HepG2 (cell line): Measurements from ENCODE around the gene SDK1. TPM values are rescaled to one million over a fixed set of nuclear protein-coding genes. Genes with fewer than 3 reads are reported as not detected.

Experiments used
- ATAC-seq: fragments of 200-7000 bp; cut with Tn5 transposase; 3 replicates; pipeline ENCODE4 v1.9.1; 2020; ENCODE audit warnings: mild to moderate bottlenecking, moderate library complexity
- BruUV-seq: library from RNA; stranded (reverse); fragments of 400-500 nt; replicated peaks from 2 replicates; lab custom pipeline; 2021; lab: Mats Ljungman, UMichigan
- CTCF ChIA-PET: fragments of 300-600 bp; formaldehyde crosslinking; extraction: SDS; loops from one replicate; lab custom pipeline; 2021; ENCODE audit warnings: low total read pairs, inconsistent platforms, low intra/inter-chr PET ratio; lab: Yijun Ruan, JAX
- POLR2A ChIA-PET: fragments of 350-600 bp; sonication (Branson Sonifier 250); formaldehyde crosslinking; loops from one replicate; lab custom pipeline; 2020; ENCODE audit warnings: antibody characterized with exemption, inconsistent platforms; lab: Yijun Ruan, JAX
- DNase-seq: peaks from one replicate; pipeline ENCODE4 v3.0.0-alpha.2; 2015; ENCODE audit warnings: low spot score
- FAIRE-seq: peaks from 3 replicates; lab custom pipeline; 2011; peaks lifted over from hg19 to GRCh38; lab: Jason Lieb, UNC
- H2AFZ ChIP-seq: one replicate; pipeline ENCODE4 v1.6.1; 2011; ENCODE audit warnings: low read length, inconsistent platforms
- H3K27ac ChIP-seq: fragments of 300-600 bp; 3 replicates; pipeline ENCODE4 v1.8.0; 2011; ENCODE audit warnings: mixed run types, mild to moderate bottlenecking, mixed read lengths, low read length, inconsistent platforms; ENCODE audit not compliant: insufficient read depth; ENCODE audit errors: extremely low read length
- H3K27me3 ChIP-seq, 2 experiments: fragments of 200-600 bp in 1 of 2; 2 replicates in 1 of 2; 3 replicates in 1 of 2; pipeline versions ENCODE4 v1.6.0 to v1.8.0; 2011; ENCODE audit warnings: low read length in 2 of 2, mild to moderate bottlenecking in 2 of 2, moderate library complexity in 2 of 2, inconsistent platforms in 1 of 2; ENCODE audit not compliant: insufficient read depth in 2 of 2, control insufficient read depth in 1 of 2
- H3K36me3 ChIP-seq, 2 experiments: fragments of 200-600 bp in 1 of 2; replicated peaks in 1 of 2; 2 replicates in 1 of 2; 3 replicates in 1 of 2; pipeline versions ENCODE4 v1.5.1 to v1.8.0; 2011; ENCODE audit warnings: low read length in 2 of 2, inconsistent platforms in 1 of 2; ENCODE audit not compliant: insufficient read depth in 2 of 2, control insufficient read depth in 1 of 2
- H3K4me1 ChIP-seq: 2 replicates; pipeline ENCODE4 v1.5.1; 2012; ENCODE audit warnings: low read length, inconsistent platforms; ENCODE audit not compliant: insufficient read depth
- H3K4me2 ChIP-seq: 2 replicates; pipeline ENCODE4 v1.6.0; 2011; ENCODE audit warnings: low read depth, low read length, inconsistent platforms
- H3K4me3 ChIP-seq, 3 experiments: fragments of 200-600 bp in 1 of 3; sonication (generic), shearing (Covaris generic) in 1 of 3; replicated peaks in 1 of 3; 2 replicates each; pipeline ENCODE4 v1.5.1; 2011 to 2016; ENCODE audit warnings: low read length in 3 of 3, inconsistent platforms in 2 of 3, low read depth in 2 of 3, mild to moderate bottlenecking in 2 of 3, control low read depth in 1 of 3, mixed read lengths in 1 of 3; ENCODE audit not compliant: insufficient read depth in 1 of 3
- H3K79me2 ChIP-seq: one replicate; pipeline ENCODE4 v1.6.1; 2011; ENCODE audit warnings: low read length, inconsistent platforms; ENCODE audit not compliant: insufficient read depth
- H3K9ac ChIP-seq: 2 replicates; pipeline ENCODE4 v1.6.0; 2011; ENCODE audit warnings: mild to moderate bottlenecking, low read depth, low read length, inconsistent platforms; ENCODE audit not compliant: insufficient read depth
- H3K9me3 ChIP-seq: 2 replicates; pipeline ENCODE4 v1.5.1; 2012; ENCODE audit warnings: mild to moderate bottlenecking, low read length
- H4K20me1 ChIP-seq: 2 replicates; pipeline ENCODE4 v1.6.0; 2011; ENCODE audit warnings: inconsistent platforms, mild to moderate bottlenecking, low read length, moderate library complexity; ENCODE audit not compliant: insufficient read depth
- RBAK ChIP-seq: sonication (generic); formaldehyde crosslinking; IDR thresholded peaks from 2 replicates; pipeline ENCODE4 v1.5.1; 2020; ENCODE audit warnings: mild to moderate bottlenecking, missing genetic modification reagents
- REL ChIP-seq: sonication (generic); formaldehyde crosslinking; conservative IDR thresholded peaks from 2 replicates; pipeline ENCODE4 v1.8.0; 2022; ENCODE audit warnings: mild to moderate bottlenecking, missing genetic modification reagents, moderate library complexity
- SIX4 ChIP-seq: sonication (generic); formaldehyde crosslinking; IDR thresholded peaks from 2 replicates; pipeline ENCODE4 v1.4.0; 2020; ENCODE audit warnings: missing genetic modification reagents
- SMAD1 ChIP-seq: sonication (generic); formaldehyde crosslinking; IDR thresholded peaks from 2 replicates; pipeline ENCODE4 v1.4.0; 2020; ENCODE audit warnings: missing genetic modification reagents, low read depth, mild to moderate bottlenecking, borderline replicate concordance
- ZBTB4 ChIP-seq: sonication (generic); formaldehyde crosslinking; IDR thresholded peaks from 2 replicates; pipeline ENCODE4 v1.4.0; 2020; ENCODE audit warnings: missing genetic modification reagents, mild to moderate bottlenecking, borderline replicate concordance
- ZFP62 ChIP-seq: sonication (generic); formaldehyde crosslinking; IDR thresholded peaks from 2 replicates; pipeline ENCODE4 v1.4.0; 2020; ENCODE audit warnings: missing genetic modification reagents
- ZNF142 ChIP-seq: sonication (generic); formaldehyde crosslinking; IDR thresholded peaks from 2 replicates; pipeline ENCODE4 v1.4.0; 2020; ENCODE audit warnings: missing genetic modification reagents
- ZNF460 ChIP-seq: sonication (generic); formaldehyde crosslinking; IDR thresholded peaks from 2 replicates; pipeline ENCODE4 v1.5.1; 2020; ENCODE audit warnings: missing genetic modification reagents, mild to moderate bottlenecking, borderline replicate concordance
- ZNF615 ChIP-seq: sonication (generic); formaldehyde crosslinking; IDR thresholded peaks from 2 replicates; pipeline ENCODE4 v1.5.0; 2020; ENCODE audit warnings: mild to moderate bottlenecking, missing genetic modification reagents, borderline replicate concordance
- ZNF644 ChIP-seq: IDR thresholded peaks from 2 replicates; pipeline ENCODE4 v1.6.1; 2016; ENCODE audit warnings: low read depth
- ZNF737 ChIP-seq: sonication (generic); formaldehyde crosslinking; IDR thresholded peaks from 2 replicates; pipeline ENCODE4 v1.5.0; 2020; ENCODE audit warnings: missing genetic modification reagents, mild to moderate bottlenecking, borderline replicate concordance
- ZNF773 ChIP-seq: sonication (generic); formaldehyde crosslinking; IDR thresholded peaks from 2 replicates; pipeline ENCODE4 v1.4.0; 2020; ENCODE audit warnings: missing genetic modification reagents, borderline replicate concordance
- ZNF800 ChIP-seq: sonication (generic); formaldehyde crosslinking; IDR thresholded peaks from 2 replicates; pipeline ENCODE4 v1.4.0; 2020; ENCODE audit warnings: missing genetic modification reagents
- WGBS: methylation state at CpG from one replicate; pipeline ENCODE4 v1.1.6; 2017; ENCODE audit warnings: low lambda C conversion rate; 5-methylcytosine and 5-hydroxymethylcytosine counted together
- in situ Hi-C: cut with HindIII; loops from 2 replicates; pipeline ENCODE4 v1.10.0; 2017; ENCODE audit warnings: low pct_unique_long_range_greater_than_20kb; ENCODE audit not compliant: extremely low pct_ligation_motif_present
- intact Hi-C: fragments of 100-400 bp; cut with micrococcal nuclease; formaldehyde crosslinking; loops from one replicate; pipeline ENCODE4 v1.10.0; 2022; ENCODE audit not compliant: unreplicated experiment
- polyA plus RNA-seq, 8 experiments: library from polyadenylated mRNA; depleted of rRNA in 3 of 8; stranded (reverse) in 7 of 8; unstranded in 1 of 8; fragments of >200 nt; fragmentation: Illumina TruSeq in 4 of 8; extraction: Trizol in 4 of 8; gene quantifications; 2 replicates each; pipeline versions ENCODE4 v1.2.1 to v1.2.3, GENCODE V29; 2011 to 2016; ENCODE audit warnings: low read depth in 4 of 8, missing spikeins in 1 of 8, mixed read lengths in 1 of 8; ENCODE audit not compliant: insufficient read depth in 1 of 8
- total RNA-seq, 5 experiments: library from RNA; depleted of rRNA; stranded (reverse); fragments of >200 nt; fragmentation: Illumina TruSeq; extraction: Trizol; gene quantifications; 2 replicates each; pipeline ENCODE4 v1.2.3, GENCODE V29; 2016; ENCODE audit warnings: low read depth in 1 of 5

SDK1 gene
- total and polyA plus RNA-seq, 2 of the 13 experiments (the other 11 are each of a cell fraction or from before 2014, with no cell fraction given): 0.35 to 2.4 TPM

GRCh38 chr7:4211261-4211660, 910.2 kb downstream of the SDK1 start (continued):
- no peak for TF ChIP-seq ZNF644 (CRISPR knock-in tag)
- no peak for TF ChIP-seq ZNF773 (CRISPR knock-in tag)

GRCh38 chr7:4212376-4212775, 911.3 kb downstream of the SDK1 start:
- Histone ChIP-seq H3K9me3 (no peaks in the 10 kb centered on the region), H3K27me3 (no peaks in the 10 kb centered on the region), H3K4me3 (no peak overlapping the region), H4K20me1 (no peaks in the 10 kb centered on the region), H3K9ac (no peak overlapping the region), H3K36me3 (no peaks in the 10 kb centered on the region), H3K4me2 (no peak overlapping the region), H3K27ac (no peak overlapping the region), H3K4me1 (no peaks in the 10 kb centered on the region), H3K79me2 (no peaks in the 10 kb centered on the region), H2AFZ (no peak overlapping the region)
- no TSS peak for BruUV-seq
- intact Hi-C loops (no loop called here), in situ Hi-C loops (no loop called here)
- 73% methylated on average over 11 of the region's 12 CpGs for WGBS
- ATAC-seq (no peak), FAIRE-seq (no peak), DNase-seq (no peak)
- CTCF ChIA-PET: no interaction called here
- POLR2A ChIA-PET: no interaction called here
- TF ChIP-seq REL (CRISPR knock-in tag) (no peak), ZBTB4 (CRISPR knock-in tag) (no peak), ZNF615 (CRISPR knock-in tag) (no peak), ZNF460 (CRISPR knock-in tag) (no peak), ZNF800 (CRISPR knock-in tag) (no peak), SIX4 (CRISPR knock-in tag) (no peak), SMAD1 (no peak), ZFP62 (CRISPR knock-in tag) (no peak), ZNF142 (CRISPR knock-in tag) (no peak), ZNF737 (CRISPR knock-in tag) (no peak), RBAK (CRISPR knock-in tag) (no peak)
